ENCODE results near the gene CDH15.

The CDH15 gene

DNA sequence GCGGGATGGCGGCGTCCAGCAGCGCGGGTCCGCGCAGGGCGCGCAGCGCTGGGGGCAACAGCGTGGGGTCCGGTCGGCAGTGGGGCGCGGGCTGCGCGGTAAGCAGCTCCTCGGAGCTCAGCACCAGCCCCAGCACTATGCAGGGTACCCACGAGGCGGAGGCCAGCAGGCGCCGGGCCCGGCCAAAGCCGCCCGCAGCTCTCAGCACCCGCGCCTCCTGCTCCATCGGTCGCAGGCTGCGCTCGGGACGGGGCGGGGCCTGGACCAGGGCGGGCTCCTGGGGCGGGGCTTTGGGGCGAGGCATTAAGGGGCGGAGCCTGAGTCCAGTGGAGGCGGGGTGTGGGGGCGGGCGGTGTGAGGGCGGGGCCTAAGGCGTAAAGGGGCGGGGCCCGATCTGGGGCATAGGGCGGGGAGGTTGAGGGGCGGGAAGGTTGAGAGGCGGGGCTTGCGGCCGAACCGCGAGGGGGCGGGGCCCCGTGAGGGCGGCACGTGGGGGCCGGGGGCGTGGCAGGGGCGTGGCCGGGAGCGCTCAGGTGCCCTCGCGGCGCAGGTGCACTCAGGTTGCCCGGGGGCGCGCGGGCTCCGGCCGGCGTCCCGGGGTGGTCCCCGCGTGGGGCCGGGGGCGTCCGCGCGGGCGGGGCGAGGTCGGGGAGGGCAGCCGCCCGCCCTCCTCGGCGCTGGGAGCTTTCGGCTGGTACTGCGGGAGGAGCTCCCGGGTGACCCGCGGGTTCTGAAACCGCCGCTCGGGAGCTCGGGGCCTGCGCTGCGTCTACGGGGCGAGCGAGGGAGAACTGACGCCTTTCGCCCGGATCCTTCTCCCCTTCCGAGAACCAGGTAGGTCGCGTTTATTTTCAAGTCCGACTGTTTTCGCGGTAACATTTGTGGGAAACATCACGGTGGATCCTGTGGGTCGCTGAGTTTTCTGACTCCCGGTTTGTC lies 30.2 kb downstream of the CDH15 start:
- peak; percentile 89 for DNase-seq

- no peak for DNase-seq
These were observed 31.1 kb downstream of the CDH15 start for GRCh38 chr16:89202422-89203215.

DNA sequence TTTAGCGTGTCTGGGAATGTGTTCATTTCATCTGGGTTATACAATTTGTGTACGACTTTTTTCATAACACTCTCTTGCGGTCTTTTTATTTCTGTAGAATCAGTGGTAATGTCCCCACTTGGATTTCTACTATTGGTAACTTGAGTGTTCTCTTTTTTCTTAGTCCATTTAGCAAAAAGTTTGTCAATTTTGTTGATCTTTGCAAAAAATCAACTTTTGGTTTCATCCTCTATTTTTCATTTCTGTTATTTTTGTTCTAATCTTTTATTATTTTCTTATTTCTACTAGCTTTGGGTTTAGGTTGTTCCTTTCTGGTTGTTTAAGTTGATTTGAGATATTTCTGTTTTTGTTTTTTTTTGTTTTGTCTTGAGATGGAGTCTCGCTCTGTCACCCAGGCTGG lies 36.4 kb downstream of the CDH15 start:
- DNase-seq = no peak

GRCh38 chr16:89209522-89210044 lies 38.0 kb downstream of the CDH15 start:
- DNase-seq = no peak

- no peak for DNase-seq
These were observed 38.8 kb downstream of the CDH15 start for GRCh38 chr16:89210165-89210903.

DNA sequence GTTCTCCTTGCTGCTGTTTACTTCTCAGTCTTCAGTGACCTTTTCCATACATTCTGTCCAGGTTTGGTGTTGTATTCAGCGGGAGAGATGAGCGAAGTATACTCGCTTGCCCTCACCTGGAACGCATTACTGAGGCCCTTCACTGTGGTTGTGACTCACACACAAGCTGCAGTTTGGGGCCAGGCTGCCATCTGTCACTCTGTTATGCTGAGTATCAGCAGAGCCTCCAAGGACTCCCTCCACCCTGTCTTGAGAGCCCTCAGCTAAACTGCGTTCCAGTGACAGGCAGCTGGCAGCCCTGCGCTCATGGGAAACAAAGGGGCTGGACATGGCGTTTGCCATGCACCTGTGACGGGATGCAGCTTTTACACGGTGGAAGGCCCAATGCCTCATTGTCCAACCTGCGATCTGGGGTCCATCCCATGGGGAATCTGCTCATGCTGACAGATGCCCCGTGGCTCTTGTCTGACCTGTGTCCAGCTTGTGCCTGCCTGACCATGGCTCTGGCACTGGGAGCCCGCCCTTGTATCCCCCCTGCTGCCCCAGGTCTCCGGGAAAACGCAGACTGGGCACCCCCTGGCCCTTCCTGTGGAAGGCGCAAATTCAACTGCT lies 39.5 kb downstream of the CDH15 start:
- no peak for DNase-seq

DNA sequence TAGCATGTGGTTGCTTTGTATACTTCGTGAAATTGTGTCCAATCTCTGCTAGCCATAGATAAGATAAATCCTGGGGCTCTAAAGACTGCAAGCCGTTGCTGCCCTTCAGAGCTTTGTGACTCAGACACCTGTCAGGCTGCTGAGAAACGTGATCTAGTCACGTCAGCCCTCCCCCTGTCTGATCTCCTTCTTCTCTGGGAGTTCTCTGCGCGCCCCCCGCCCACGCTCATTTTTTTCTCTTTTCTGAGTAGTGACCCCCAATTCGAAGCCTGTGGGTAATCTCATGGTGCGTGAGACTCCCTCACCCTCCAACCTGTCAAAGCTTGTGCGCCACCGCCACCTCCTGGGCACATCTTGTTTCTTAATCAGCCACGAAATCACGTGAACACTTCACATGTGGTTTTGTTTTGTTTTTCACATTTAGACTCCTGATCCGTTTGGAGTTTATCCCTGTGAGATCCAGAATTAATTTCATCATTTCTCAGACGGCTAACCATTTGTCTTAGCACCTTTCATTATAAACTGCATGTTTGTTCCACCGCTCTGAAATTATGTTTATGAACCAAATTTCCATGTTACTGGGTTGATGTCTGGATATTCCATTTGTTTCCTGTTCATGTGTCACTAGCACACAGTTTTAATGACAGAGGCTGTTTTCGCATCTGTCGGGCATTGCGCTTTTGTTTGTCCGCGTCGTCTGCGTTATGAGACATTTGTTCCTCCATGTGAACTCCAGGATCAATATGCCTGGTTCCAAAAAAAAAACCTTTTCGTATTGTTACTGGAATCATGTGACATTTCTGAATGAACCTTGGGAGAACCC lies 45.0 kb downstream of the CDH15 start:
- DNase-seq = peak; percentile 93

- no peak for DNase-seq
These were observed 45.5 kb downstream of the CDH15 start for GRCh38 chr16:89217138-89217387.

GRCh38 chr16:89217388-89218191 lies 46.0 kb downstream of the CDH15 start, which contains the start of gene ZNF778:
Gene ZNF778, plus strand, starts transcription at chr16:89217703. Its CDS starts 3,425 bp downstream, at chr16:89221128.
- DNase-seq = peak; percentile 94

DNA sequence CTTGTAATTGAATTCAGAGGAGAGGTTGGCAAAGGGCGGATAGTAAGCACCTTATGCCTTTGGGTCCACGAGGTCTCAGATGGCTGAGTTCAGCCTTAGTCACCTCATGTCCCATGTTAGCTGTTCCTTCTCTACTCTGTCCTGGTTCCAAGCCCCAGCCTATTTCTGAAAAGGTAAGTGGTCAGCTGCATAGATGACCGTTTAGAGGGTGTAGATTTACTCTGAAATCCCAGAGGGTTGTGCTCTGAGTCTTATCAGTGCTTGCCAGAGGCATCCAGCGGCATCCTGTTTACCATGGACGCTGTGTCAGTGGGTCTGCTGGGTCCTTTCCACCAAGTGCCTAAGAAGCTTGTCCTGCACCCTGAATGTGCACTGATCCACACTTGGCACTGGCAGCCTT lies 47.8 kb downstream of the CDH15 start:
- DNase-seq = no peak

DNA sequence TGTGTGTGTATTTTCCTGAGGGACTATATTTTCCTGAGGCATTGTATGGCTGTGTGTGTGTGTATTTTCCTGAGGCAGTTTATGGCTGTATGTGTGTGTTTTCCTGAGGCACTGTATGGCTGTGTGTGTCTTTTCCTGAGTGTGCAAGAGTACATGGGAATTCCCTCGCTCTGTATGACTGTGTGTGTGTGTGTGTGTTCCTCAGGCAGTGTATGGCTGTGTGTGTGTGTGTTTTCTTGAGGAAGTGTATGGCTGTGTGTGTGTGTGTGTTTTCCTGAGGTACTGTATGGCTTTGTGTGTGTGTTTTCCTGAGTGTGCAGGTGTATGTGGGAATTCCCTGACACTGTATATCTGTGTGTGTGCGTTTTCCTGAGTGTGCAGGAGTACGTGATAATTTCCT lies 50.1 kb downstream of the CDH15 start:
- DNase-seq = no peak

DNA sequence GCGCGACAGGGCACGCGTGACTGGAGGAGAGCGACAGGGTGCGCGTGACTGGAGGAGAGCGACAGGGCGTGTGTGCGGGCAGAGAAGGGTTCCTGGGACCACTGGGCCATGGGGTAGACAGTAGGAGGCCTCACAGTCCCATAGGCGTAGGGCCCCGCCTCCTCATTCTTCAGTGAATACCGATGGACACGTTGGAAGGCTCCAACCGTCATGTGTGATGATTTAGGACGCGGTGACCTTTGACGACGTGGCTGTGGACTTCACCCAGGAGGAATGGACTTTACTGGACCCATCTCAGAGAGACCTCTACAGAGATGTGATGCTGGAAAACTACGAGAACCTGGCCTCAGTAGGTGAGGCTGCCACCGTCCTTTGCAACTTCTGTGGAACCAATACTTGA lies 51.4 kb downstream of the CDH15 start:
- no peak for DNase-seq

DNA sequence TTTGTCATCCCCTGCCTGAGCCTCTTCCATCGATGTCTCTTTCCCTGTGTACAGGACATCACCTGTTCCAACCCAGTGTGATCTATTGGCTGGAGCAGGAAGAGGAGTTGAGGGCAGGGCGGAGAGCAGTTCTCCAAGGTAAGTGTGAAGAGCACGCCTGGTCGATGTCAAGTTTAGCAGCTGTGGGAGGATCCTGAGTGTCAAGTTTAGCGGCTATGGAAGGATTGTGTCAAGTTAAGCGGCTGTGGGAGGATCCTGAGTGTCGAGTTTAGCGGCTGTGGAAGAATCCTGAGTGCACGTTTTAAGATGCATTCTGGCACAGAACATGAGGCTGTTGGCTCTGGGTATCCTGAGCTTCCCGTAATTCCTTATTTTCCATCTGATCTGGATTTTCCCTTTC lies 53.1 kb downstream of the CDH15 start:
- no peak for DNase-seq

DNA sequence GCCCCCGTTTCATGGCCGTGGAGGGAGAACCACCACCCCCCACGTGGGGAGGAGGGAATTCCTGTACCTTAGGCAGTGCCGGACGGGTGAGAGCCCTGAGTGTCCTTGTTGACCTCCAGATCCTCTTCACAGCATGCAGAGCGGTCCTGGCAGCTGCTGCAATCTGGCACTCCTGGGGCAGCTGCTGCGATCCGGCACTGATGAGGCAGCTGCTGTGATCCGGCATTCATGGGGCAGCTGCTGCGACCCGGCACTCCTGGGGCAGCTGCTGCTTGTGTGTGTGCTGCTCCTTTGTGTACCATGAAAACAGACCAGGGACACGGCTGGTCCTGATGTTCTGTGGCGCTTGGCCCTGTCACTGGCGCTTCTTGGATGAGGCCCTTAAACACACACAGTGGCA lies 58.7 kb downstream of the CDH15 start:
- no peak for DNase-seq

DNA sequence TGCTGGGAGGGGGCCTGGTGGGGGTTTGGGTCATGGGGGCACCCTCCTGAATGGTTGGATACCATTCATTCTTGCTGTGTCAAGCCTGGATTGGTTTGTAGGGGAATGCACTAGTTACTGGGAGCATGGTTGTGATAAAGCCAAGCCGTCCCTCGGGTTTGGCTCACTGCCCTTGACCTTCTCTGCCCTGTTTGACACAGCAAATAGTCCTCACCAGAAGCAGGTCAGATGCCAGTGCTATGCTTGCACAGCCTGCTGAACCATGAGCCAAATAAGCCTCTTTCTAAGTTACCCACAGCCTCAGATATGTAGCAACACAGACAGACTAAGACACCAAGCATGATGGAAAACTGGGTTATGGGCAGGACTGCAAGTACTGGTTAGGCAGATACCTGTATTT lies 60.6 kb downstream of the CDH15 start:
- DNase-seq = no peak

- no peak for DNase-seq
These were observed 62.3 kb downstream of the CDH15 start for GRCh38 chr16:89233678-89234490.

DNA sequence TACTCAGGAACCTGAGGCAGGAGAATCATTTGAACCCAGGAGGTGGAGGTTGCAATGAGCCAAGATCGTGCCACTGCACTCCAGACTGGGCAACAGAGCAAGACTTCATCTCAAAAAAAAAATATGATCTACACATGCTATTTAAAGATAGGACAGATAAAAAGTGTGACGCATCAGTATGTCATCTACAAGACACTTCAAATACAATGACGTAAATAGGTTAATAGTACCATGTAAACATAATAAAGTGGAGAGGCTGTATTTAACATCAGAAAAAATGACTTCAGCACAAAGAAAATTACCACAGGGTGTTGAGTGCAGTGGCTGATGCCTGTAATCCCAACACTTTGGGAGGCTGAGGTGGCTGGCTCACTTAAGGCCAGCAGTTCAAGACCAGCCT lies 66.2 kb downstream of the CDH15 start:
- no peak for DNase-seq

DNA sequence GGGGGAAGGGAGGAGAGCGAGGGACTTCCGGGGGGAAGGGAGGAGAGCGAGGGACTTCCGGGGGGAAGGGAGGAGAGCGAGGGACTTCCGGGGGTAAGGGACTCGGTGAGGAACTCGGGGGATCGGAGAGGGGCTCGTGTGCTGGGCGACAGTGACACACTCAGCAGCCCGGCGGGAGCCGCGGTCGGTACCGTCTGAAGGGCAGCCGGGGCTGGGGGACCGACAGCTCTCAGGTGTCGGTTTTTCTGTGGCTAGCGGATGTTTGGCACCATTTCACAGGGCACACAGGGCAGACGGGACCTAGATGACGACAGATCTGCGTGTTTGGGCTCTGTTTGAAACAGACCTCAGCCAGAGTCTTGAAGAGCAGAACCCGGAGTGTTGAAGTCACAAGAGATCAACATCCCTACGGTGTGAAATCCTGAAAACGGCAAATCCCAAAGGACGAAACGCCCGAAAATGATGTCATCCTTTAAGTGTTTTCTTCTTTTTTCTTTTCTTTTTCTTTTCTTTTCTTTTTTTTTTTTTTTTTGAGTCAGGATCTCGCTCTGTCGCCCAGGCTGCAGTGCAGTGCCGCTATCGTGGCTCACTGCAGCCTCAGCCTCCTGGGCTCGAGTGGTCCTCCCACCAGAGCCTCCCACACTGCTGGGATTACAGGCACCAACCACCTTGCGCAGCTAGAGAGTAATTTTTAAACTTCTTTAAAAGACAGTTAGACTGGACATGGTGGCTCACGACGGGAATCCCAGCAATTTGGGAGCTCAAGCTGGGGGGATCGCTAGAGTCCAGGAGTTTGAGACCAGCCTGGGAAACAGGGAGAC lies 69.8 kb downstream of the CDH15 start:
- DNase-seq = peak; percentile 91

- no peak for DNase-seq
These were observed 71.2 kb downstream of the CDH15 start for GRCh38 chr16:89242795-89243200.

Measured in activated effector memory CD4-positive, alpha-beta T cell treated with anti-CD3 and anti-CD28 coated beads, Interleukin-2, amount 50 U/mL, for 16 hours (primary cell).